Sciatic nerve (tissue), 2 donors: ENCODE data around the gene SPEG. TPM values are rescaled to one million over a fixed set of nuclear protein-coding genes. Genes with fewer than 3 reads are reported as not detected.

Experiments
- ATAC-seq: fragments of 200-7000 bp; cut with Tn5 transposase; one replicate; pipeline ENCODE4 v1.9.1; 2020; ENCODE audit warnings: mild to moderate bottlenecking, moderate library complexity
- DNase-seq: peaks from one replicate; pipeline ENCODE4 v3.0.0-alpha.2; 2020; ENCODE audit warnings: low spot score
- intact Hi-C: fragments of 100-400 bp; cut with DNase I; formaldehyde crosslinking; loops from one replicate; pipeline ENCODE4 v1.14.2; 2022
- total RNA-seq: library from RNA; stranded (reverse); fragmentation: NEBNext Ultra II Directional; extraction: Animal tissue kit (Norgen Biotek cat#: 25700); gene quantifications from one replicate; pipeline ENCODE4 v1.2.1, GENCODE V29; 2021
- donor health status: DM: no; HTN: no; CAD: no.
- donor health status: DM: no; HTN: no; CAD: no.

The SPEG gene
- total RNA-seq, 1 donor from 2014 or later = 7.2 TPM

DNA sequence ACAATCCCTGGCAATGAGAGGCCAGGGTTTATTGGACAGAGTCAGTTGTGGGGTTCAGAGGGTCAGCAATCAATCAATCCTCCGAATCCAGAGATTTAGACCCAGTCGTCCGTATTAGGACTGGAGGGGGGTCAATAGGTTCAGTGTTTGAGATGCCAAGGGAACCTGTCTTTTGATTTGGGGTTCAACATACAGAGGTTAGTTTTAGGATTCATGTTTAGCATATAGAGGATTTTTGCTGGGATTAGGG lies 64.3 kb downstream of the SPEG start:
- ATAC-seq = no peak
- intact Hi-C loops = no loop called here
- no peak for DNase-seq

DNA sequence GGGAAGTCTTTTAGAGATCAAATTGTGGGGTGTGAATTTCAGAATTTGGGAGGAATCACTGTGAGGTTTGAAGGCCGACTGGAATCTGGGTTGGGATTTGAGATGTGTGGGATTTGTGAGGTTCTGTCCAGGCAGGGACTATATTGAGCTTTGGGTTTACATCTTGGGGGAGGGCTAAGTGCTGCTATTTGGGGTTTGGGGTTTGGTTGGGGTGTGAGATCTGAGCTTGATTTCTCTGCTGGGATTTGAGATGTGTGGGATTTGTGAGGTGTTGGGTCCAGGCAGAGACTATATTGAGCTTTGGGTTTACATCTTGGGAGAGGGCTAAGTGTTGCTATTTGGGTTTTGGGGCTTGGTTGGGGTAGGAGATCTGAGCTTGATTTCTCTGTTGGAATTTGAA lies 64.9 kb downstream of the SPEG start:
- DNase-seq = no peak
- ATAC-seq = no peak
- intact Hi-C loops = no loop called here

DNA sequence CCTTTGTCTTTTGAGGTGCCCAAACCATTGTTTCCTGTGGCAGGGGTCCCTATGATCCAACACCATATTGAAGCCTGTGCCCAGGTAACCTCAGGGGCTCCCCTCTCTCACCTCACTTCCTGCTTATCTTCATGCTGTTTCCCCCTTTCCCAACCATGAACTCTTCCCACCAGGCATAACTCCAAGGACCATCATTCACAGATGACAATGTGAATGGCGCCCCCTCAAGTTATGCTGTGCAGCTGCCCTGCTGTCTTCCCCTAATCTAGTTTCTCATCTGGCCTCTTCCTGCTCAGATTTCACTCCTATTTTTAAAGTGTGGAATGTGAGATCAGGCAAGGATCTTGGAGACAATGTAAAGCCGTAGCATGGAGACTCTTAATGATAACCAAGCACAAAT lies 65.5 kb downstream of the SPEG start:
- intact Hi-C loops = no loop called here
- ATAC-seq (no peak), DNase-seq (no peak)

DNA sequence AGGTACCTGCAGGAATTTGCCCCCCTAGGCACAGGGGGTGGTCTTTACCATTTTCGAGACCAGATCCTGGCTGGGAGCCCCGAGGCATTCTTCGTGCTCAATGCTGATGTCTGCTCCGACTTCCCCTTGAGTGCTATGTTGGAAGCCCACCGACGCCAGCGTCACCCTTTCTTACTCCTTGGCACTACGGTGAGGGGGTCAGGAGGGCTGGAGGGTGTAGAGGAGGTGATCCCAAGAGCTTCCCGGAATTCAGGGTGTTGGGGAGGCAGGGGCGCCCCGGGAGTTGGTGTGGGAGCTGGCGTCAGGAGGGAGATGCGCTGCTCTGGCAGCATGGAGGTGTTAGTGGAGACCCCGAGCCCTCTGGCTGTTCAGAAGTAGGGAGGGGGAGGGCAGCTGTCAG lies 67.2 kb downstream of the SPEG start:
- DNase-seq (no peak), ATAC-seq (no peak)
- intact Hi-C loops = no loop called here

DNA sequence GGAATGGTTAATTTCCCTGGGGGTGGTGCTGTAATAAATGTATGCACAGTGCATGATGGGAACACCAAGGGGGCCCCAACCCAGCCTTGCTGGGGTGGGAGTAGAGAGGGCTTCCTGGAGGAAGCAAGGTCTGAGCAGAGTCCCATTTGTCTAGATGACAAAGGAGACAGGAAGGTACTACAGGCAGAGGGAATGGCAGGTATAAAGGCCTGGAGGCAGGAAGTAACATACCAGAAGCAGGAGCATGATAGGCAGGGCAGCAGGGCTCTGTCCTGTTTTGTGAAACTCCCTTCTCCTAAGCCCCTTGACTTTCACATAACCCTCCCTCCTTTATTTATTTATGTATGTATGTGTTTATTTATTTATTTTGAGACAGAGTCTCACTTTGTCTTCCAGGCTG lies 68.0 kb downstream of the SPEG start:
- ATAC-seq = no peak
- intact Hi-C loops = no loop called here
- DNase-seq = no peak

DNA sequence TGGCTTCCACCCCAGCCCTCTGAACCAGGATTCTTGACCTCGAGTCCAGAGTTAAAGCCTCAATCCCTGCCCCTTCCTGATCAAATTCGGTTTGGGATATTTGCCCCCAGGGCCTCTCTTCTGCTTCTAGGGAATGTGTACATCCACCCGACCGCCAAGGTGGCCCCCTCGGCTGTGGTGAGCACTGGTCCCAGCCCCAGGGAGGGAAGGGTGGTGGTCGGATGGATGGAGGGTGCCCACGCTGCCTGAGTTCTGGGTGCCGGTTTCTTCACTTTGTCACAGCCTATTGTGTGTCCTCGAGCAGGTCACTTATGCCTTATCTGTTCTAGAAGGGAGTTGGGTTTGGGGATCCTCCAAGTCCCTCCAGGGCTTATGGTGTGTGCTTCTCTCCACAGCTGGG lies 70.9 kb downstream of the SPEG start:
- ATAC-seq (no peak), DNase-seq (no peak)
- intact Hi-C loops = no loop called here

DNA sequence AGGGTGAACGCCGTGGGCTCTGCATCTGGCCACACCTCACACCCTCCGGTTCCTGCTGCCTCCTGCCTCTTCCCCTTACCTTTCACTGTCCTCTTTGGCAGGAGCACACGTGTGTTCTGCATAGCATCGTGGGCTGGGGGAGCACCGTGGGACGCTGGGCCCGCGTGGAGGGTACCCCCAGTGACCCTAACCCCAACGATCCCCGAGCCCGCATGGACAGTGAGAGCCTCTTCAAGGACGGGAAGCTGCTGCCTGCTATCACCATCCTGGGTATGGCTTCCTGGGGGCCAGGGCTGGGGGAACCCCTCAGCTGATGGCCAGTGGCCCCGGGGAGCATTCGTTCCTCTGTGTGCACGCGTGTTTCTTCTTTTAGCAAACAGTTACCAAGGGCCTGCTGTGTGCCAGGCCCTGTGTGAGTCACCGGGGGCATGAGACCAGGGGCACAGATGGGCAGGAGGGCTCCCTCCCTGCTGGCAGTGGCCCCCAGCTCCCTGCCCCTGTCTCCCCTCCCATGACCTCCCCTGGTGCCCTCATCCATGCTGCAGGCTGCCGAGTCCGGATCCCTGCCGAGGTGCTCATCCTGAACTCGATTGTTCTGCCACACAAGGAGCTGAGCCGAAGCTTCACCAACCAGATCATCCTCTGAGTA lies 71.6 kb downstream of the SPEG start:
- ATAC-seq (no peak), DNase-seq (no peak)
- intact Hi-C loops = no loop called here

DNA sequence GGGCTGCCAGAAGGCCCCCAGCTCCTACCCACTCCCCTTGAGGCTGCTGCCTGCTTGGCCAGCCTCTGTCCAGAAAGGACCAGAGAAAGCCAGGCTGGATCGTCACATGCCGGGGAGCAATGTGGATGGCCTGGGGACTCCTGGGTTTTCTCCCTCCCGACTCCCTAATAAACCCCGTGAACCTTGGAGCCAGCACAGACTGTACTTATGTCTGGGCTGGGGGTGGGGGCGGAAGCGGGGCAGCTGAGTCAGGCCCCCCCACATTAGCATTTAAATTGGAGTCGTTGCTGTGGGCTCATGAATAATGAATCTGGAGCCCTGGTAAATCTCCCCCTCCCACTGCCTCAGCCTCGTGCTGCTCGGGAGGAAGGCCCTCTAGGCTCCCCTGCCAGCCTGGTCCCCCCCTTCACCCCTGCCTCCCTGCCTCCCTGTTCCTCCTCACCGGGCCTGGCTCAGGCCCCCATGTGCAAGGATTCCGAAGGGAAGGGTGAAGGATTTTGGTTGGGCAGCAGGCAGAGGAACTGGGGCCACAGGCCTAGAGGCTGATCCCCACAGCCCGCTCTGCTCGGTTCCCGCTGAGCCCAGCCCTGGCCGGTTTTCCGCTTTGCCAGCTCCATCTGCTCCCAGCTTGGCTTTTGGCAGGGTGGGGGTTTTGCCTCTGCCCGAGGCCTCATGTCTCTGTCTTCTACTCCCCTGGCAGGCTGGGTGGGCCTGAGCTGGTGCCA lies 72.3 kb downstream of the SPEG start:
- ATAC-seq (no peak), DNase-seq (no peak)
- intact Hi-C loops = no loop called here

DNA sequence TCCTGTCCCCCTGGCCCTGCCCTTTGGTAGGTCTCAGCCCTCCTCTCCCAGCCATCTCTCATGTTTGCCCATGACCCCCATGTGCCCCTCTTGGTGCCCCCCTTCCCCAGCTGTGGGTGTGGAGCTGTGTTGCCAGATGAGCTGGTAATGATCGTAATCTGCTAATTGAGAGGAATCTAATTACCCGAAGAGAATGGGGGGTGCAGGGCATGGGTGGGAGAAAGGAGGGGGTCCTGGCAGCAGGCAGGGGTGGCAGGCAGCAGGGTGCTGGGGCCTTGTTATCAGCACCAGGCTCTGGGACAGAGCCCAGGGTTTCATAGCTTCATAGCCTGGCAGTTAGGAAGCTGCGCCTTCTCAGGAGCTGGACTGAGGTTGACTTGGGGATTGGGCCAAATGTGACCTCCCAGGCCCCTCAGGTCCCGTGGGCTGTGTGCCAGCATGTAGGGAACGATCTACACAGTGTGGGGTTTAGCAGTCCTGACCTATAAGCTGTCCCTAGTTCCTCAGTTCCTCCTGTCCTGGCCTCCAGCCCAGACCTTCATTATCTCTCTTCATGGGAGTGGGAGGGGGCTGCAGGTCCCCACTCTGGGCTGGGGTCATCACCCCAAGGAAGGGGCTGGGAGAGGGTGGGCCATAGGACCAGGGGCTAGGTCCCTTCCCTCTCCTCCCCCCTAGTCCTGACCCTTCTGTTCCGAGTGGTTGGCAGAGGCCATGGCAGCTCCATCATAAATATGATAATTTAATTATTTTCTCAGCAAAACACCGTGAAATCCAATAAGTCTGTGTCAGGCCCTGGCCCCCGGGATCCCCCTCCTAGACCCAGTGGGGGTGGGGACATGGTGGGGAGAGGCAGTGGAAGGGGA lies 73.2 kb downstream of the SPEG start:
- intact Hi-C loops = no loop called here
- DNase-seq = no peak
- ATAC-seq = no peak

DNA sequence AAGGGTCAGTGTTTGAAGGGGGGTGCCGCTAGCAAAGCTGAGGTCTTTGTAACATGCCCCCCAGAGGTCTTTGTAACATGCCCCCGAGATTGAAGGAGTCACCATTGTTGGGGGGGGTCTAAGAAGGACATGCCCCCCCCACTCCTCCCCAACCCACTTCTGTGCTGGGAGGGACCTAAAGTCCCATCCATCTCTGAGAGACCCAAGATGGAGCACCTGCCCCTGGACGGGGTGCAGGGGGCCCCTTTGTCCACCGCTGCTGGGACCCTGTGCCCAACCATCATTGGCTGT lies 73.7 kb downstream of the SPEG start:
- intact Hi-C loops = no loop called here
- DNase-seq = no peak
- ATAC-seq = no peak

DNA sequence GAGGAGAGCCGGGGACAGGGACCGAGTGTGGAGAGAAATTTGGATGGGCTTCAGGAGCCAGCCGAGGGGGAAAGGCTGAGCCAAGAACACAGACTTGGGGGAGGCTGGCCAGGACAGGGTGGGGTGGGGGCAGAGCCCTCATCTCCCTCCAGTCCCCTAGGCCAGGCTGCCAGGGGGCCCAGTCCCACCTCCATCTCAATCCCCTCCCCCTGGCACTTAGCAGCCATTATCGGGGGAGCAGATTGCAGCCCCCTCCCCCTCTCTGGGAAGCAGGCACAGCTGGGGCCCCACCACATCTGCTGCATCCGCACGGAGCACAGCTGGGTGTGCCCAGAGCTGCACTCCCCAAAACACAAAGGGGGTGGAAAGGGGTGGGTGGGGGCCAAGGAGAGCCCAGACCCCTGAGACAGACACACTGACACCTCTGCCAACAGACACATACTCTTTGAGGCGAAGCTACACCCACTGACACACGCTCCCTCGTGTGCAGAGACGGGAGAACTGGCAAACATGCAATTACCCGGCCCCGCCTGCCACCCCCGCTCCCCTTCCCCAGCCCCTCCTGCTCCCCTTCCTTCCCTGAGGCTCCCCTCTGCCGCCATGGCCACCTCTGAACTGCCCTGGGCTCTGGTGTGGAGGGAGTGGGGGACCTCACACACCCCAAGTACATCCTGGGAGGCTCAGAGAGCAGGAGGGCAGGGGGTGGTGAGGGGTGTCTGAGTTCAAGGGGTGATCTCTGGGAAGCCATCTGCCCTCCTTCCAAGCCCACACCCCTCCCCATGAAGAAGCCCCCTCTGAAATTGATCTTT lies 74.5 kb downstream of the SPEG start:
- intact Hi-C loops = no loop called here
- ATAC-seq (peak; percentile 30), DNase-seq (no peak)

DNA sequence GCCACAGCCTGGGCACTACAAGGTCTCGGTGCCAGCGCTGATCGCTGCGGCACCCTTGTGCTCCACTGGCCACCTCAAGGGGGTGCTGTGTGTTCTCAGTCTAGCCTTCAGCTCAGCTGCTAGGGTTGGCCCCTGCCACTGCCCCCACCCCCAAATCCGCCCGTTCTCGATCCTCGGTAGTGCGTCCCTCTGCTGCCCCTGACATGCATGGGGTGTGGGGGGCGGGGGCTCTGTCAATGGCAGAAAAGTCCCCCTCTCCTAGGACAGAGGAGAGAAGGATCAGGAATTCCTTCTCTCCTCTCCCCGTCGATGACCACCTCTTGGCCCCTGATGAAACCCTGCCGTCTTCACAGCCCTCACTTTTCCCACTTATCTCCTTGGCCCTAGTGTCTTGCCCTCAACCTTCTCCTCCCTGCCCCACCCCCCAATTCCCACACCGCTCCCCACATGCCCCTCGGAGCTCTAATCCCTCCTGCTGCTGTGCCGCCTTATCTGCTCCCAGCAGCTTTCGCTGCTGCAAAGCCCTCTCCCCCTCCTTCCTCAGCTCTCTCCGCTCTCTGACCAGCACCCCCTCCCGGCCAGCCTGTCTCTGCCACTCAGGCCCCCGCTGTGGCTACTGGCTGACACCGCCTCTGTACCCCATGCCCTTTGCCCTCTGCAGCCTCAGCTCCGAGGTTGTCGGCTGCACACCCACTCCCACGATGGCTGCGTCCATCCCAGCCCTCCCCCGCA lies 75.3 kb downstream of the SPEG start:
- DNase-seq (peak; percentile 74), ATAC-seq (peak; percentile 82)
- intact Hi-C loops = no loop called here

DNA sequence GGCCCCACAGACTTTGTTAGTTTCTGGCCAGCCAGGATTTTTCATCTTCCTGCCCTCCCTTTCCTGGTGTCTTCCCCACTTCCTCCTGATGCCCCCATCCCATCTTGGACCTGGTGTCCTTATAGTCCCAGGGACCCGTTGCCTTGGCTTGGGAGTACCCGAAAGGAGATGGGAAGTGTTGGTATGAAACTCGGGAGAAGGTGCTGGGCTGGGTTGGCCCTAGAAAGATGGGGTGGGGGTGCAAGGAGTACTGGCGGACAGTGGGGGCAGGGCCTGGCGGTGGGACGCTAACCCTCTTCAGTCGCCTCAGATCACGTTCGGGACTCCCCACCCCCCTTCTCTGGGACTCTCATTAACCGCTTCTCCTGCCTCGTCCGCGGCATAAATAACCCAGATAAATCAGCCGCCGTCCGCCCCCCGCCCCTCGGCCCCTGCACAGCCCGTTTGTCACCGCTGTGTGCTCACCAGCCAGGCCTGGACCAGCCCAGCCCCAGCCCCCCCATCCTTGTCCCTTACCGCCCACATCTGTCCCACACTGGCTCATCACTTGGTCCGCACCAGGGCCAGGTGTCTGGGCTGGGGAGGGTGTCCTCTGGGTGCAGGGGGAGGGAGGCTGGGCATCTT lies 76.0 kb downstream of the SPEG start:
- ATAC-seq = no peak
- intact Hi-C loops = no loop called here
- DNase-seq = no peak

DNA sequence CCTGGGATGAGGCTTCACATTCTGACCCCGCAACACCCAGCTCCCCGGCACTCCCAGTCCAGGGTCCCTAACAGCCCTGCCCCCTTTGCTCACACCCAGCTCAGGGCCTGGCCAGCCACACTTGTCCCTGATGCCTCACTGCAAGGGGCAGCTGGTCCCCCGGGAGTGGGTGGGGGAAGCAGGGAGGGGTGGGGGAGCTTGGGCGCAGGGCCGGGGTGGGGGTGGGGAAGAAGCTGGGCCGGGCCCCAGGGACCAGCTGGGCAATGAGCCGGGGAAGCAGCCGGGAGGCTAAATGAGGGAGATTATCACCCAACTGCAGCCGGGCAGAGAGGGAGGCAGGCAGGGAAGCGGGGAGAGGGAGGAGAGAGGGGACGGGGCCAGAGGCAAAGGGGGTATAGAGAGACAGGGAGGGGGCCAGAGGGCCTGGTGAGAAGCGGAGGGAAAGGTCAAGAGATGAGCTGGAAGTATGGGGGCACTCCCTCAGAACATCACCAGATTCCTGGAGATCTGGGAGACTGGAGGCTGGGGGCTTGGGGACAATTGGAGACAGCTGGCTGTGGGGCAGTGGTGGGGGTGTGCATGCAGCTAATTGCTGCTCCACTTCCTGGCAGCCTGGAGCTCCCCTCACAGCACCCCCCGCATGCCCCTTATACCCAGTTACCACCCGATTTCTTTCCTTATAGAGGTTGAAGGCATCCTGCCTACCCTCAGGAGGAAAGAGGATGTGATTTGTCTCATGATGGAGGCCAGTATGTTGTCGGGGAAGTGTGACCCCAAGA lies 77.1 kb downstream of the SPEG start:
- no peak for DNase-seq
- intact Hi-C loops = no loop called here

DNA sequence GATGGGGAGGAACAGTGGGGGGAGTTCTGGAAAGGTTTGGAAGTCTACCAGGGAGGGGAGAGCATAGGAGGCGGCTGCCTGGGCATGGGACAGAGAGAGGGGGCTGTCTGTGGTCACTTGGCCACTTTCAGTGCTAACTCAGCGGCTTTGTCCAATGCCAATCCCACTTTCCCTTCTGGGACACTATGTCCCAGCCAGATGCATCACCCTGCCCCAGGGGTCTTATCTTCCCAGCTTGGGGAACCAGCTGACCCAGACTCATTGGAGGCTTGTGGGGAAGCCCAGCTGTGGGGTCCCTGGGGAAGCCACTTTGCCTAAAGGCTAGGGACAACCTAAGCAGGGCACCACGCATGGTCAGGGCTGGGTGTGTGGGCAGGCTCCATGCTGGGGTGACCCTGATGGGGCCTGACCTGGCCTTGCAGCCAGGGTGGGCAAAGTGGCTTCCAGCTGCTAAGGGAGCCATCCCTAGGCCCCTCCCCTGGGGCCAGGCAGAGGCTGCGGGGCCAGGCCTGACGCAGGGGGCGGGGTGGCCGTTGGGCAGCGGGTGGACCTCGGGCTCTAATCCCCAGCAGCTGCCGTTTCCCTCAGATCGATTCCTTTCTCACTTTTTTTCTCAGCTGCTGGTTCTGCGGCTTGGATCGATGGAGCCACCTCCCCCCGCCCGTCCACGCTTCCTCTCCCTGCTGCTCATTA lies 78.0 kb downstream of the SPEG start:
- ATAC-seq (no peak), DNase-seq (no peak)
- intact Hi-C loops = no loop called here

More for the DNA sequence above, 77.1 kb downstream of the SPEG start:
- ATAC-seq = no peak

DNA sequence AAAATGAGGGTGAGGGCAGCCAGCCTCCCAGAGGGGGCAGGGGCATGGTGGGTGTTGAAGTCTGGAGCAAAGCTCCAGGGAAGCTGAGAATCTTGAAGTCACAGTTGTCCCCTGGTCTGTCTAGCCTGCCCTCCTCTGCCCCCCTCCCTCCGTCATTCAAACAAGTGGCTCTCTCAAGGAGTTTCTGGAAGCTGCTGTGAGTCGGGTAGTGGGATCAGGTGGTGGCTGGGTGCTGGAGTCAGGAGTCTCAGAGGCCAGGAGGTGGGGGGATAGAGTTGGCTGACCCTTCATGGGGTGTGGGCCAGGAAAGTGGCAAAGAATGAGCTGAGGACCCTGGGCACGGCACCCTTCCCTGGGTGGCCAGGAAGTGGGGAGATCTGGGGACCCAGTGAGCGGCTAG lies 79.1 kb downstream of the SPEG start:
- intact Hi-C loops = no loop called here
- ATAC-seq = no peak
- no peak for DNase-seq

DNA sequence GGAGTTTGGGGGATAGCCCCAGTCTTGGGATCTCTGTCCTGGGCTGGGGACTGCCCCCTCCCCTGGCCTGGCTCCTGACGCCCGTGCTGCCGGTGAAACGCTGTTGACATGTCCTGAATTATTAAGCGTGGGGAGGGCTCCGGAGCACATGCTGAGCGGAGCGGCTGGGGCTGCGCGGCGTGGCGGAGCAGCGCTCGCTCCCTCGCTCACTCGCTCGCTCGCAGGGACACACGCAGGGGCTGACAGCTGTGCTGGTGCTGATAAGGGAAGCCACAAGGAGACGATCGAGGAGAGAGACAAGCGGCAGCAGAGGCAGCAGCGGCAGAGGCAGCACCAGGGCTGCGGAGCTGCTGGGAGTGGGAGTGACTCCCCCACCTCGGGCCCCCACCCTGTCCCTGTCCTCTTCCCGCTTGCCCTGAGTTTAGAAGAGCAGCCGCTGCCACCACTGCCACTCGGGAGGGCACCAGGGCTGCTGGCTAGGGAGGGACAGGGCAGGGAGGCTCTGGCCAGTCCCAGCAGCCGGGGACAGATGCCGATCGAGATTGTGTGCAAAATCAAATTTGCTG lies 79.6 kb downstream of the SPEG start, which contains the start of gene ASIC4:
Gene ASIC4, plus strand, starts transcription at position 287 of the 566 bp plus-strand sequence. Its CDS starts 243 bp downstream, at position 530.
- intact Hi-C loops = no loop called here
- no peak for ATAC-seq

More for the DNA sequence above, 79.6 kb downstream of the SPEG start, which contains the start of gene ASIC4:
- no peak for DNase-seq
